KOPT-K1 (cell line): ENCODE results near the gene GUCA2B.

Experiments used
- H3K27ac ChIP-seq: fragments of 200-600 bp; sonication (generic); 2 replicates; pipeline ENCODE4 v1.5.1; 2016; ENCODE audit warnings: antibody characterized with exemption, mild to moderate bottlenecking, low read depth, low read length; ENCODE audit not compliant: poor library complexity, severe bottlenecking
- H3K36me3 ChIP-seq: fragments of 200-600 bp; sonication (generic); 2 replicates; pipeline ENCODE4 v1.5.1; 2017; ENCODE audit warnings: antibody characterized with exemption, mild to moderate bottlenecking, low read length, moderate library complexity; ENCODE audit not compliant: insufficient read depth
- H3K9me3 ChIP-seq: fragments of 200-600 bp; sonication (generic); 2 replicates; pipeline ENCODE4 v1.5.1; 2017; ENCODE audit warnings: antibody characterized with exemption, low read length, mild to moderate bottlenecking; ENCODE audit not compliant: insufficient read depth, poor library complexity, severe bottlenecking

The GUCA2B gene

DNA sequence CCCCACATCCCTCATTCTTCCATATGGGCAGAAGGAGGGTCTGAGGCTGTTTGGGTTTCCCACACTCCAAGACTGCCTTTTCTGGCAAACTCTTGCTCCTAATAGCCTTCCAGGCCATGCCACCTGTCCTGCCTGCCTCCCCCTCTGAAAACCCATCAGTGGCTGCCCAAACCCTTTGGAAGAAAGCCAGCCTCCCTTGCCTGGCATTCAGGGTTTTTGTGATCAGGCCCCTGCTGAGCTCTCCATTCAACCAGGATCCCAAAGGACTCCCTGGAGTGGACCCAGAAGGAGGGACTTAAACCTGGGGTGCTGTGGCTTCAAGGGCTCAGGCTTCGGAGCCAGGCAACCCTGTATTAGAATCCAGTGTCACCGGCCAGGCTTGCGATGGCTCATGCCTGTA, 15.6 kb downstream of the GUCA2B start:
- H3K36me3 ChIP-seq, result no peaks in the 10 kb centered on the region
- no peaks in the 10 kb centered on the region for H3K9me3 ChIP-seq
- no peak overlapping the region for H3K27ac ChIP-seq

DNA sequence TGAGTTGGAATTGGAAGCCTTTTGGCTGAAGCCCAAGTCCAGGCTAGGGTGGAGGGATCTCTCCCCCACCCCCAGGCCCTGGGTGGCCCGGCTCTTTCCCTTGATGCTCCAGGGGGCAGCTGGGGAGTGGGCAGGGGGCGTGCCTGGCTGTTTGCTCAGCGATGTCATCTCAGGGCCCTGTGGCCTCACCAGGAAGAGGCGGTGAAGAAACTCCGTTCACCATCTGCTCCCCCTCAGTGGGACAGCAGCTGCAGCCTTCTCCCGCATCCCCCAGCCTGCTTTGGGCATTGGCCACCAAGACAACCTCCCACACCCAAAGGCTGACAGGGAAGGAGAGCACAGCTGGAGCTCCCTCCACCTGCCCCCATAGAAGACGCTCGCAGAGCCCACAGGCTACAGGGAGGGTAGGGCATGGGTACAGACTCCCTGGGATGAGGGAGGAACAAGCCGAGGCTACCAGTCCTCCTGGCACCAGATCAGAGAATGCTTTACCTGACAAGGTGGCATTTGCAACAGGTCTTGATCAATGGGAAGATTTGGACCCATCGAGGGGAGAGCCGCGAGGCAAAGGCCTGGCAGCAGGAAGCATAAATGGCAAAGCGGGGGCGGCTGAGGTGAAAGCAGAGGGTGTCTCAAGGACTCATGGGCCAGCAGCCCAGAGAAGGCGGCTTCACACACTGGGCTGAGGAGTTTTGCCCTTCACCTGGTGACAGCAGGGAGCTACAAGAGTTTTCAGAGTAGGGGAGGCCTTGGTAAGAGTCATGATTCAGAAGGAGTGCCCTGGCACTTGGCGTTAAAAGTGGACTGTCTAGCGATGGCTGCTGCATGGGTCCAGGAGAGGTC, 17.8 kb downstream of the GUCA2B start:
- no peak overlapping the region for H3K27ac ChIP-seq
- H3K36me3 ChIP-seq, result 0 out of 2 replicates have a peak, but pooled peaks cover 6% of the 10 kb centered on the region
- no peaks in the 10 kb centered on the region for H3K9me3 ChIP-seq

DNA sequence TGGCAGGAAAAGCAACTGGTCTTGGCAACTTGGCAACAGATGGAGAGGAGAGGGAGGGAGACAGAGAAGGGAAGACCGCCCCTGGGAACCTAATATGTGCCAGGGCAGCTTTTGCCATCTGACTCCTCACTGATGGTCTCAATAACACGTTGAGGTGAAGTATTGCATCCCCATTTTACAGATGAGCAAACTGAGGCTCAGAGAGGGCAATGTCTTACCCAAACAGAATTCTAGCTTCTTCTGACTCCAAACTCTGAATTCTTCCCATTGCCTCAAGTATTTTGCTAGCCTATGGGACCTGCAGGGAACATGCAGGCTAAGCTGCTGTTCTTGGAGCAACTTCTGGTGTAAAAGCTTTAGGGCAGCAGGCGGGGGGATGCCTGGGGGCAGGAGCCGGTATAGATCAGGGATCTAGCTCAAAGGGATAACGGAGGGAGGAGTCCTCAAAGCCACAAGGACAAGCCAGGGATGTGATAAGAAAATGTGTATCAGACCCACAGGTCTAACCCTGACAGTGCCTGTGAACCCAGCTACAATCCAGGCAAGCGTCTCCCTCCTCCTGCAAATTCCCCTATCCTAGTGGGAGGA, 18.6 kb downstream of the GUCA2B start:
- no peaks in the 10 kb centered on the region for H3K9me3 ChIP-seq
- H3K36me3 ChIP-seq, result 0 out of 2 replicates have a peak, but pooled peaks cover 10% of the 10 kb centered on the region
- no peak overlapping the region for H3K27ac ChIP-seq

DNA sequence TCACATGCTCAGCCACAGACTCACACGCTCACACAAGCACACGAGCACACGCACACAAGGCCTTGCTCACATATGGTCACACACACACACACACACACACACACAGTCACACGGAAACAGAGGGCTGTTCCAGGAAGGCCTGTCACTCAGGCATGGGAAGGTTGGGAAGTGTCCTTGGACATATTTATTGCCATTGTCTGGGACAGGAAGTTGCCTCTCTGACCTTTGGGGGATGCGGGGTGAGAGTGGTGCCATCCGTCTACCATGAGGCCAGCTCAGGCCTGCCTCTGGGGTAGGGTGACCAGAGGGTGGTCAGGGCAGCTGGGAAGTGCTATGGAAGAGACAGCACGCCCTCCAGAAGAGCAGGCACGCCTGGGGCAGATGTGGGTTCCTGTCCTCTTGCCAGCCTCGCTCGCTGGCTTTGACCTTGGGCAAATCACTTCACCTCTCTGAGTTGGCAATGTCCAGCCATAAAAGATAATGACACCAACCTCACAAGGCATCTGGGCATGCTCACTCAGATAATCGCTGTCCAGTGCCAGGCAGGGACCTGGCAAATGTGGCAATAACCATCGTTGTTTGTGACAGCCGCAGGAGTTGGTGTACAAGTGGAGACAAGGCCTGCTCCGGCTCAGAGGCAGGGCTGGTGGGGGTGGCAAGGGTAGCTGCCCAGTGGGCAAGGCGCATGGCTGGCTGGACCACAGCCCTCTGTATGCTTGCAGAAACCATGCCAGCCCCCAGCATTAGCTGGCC, 19.3 kb downstream of the GUCA2B start:
- Histone ChIP-seq H3K9me3 (no peaks in the 10 kb centered on the region), H3K36me3 (peaks cover 17% of the 10 kb centered on the region; the same call in 1 of the 2 replicates), H3K27ac (no peak overlapping the region)

DNA sequence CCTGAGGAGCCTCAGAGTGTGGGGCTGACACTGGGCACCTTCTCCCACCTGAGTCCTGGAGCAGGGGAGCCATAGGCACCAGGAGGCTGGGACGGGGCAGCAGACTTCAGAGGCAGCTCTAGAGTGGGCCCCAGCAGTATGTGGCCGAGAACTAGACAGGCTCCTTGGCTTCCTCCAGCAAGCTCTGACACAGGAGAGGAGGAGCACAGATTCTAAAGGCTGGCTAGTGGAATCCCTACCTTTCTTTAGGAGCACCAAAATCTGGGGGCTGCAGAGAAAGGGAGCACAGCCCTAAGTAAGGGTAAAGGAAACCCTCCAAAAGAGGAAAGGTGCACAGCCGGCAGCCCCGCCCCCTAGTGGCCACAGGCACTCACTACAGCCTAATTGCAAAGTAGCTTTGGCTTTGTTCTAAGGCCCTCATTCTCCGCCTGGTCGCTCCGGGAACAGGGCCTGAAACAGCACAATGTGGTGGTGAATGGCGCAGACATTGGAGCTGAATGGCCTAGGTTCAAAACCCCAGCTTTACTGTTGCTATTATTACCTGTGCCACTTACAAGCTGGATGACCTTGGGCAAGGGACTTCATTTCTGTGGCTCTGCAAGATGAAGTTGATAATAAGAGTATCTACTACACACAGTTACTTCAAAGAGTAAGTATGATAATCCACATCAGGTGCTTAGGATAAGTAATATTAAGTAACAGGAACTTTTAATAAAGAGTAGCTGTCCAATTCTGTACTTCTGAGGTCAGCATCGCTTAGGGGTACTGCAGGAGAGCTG, 20.1 kb downstream of the GUCA2B start:
- no peak overlapping the region for H3K27ac ChIP-seq

DNA sequence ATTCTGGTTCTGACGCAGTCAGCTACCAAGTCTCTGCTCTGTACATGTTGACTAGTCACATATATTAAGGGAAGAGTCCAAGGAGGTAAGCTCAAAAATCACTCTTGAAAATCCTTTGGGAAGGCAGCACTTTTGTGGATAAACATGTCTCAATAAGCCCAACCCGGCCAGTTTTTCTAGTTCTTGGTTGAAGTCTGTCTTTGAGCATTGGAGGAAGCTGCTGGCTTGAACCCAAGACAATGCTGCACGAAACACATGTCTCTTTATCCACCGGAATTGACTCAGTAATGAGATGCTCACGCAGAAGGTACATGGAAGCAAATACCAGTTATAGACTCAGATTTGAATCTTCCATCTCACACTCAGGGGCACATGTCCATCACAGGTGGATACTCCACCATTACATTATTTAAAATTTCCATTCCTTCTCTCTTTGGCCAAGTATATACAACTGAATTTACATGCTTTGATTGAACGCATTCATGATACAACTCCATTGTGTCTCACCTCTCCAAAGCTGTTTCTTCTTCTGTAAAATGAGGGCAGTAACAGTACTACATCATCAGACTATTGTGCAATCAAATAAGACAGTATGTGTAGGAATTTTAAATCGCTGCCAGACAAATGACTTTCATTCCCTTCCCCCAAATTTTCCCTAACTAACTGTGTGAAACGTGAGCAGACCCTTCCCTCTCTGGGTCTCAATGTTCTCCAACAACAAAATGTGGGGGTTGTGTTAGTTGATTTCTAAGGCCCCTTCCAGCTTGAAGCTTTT, 20.9 kb downstream of the GUCA2B start:
- Histone ChIP-seq H3K36me3 (peaks cover 22% of the 10 kb centered on the region; the same call in 1 of the 2 replicates), H3K9me3 (no peaks in the 10 kb centered on the region), H3K27ac (no peak overlapping the region)

More for the DNA sequence above, 20.1 kb downstream of the GUCA2B start:
- Histone ChIP-seq H3K9me3 (no peaks in the 10 kb centered on the region), H3K36me3 (peaks cover 18% of the 10 kb centered on the region; the same call in 1 of the 2 replicates)

DNA sequence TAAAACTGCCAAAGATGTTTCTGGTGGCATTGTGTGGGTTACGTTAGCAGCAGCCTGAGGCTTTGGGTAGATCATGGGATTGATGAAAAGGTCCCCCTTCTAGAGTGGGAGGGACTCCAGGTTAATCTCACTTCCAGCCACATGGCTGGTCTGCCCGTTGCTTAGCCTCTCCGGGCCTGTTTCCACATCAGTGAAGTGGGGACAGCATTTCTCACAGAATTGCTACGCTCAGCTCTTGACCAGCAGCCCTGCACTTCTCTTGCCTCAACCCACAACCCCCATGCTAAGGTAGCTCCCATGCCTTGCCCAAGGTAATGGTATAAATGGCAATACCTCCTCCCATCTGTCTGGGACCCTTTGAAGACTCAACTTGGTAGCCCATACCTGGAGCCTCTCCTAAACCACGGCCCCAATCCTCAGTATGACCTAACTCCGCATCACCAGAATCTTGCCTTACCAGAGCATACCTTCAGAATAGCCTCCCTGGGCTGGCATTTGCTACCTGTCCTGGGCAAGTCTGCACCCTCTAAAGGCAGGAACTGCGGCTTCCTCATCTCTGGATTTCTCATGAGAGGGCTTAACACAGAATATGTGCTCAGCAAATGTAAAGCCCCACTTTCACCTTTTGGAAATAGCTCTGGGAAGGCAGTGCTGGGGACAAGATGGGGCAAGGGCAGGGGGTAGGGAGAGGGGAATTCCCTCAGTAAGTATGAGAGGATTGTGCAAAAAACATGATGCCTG, 22.3 kb downstream of the GUCA2B start:
- Histone ChIP-seq H3K36me3 (peaks cover 34% of the 10 kb centered on the region), H3K27ac (no peak overlapping the region), H3K9me3 (no peaks in the 10 kb centered on the region)

DNA sequence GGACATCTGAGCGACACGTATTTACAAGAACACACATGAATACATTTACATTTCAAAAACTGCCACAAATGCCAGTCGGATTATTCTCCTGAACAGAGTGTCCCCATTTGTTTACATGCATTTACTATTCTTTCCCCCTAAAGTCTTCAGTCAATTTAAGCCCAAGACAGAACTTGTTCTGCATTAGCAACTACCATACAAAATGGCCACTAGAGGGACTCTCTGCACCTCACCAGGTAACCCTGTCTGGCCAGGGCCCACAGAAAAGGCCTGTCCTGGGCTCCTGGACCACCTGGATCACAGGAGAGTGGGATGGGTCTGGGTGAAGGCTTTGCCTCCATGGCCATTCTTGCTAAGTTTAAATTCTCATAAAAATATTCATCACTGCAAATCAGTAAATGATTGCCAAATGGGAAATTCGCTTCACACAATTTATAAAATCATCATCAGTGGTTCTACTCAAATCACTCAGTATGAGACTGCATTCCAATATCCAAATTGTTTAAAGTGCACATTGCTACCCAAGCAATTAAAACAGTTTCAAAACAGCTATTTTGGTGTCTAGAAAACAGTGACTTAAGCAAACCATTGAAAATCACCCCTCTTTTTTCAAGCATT, 23.8 kb downstream of the GUCA2B start:
- Histone ChIP-seq H3K36me3 (peaks cover 49% of the 10 kb centered on the region), H3K9me3 (no peaks in the 10 kb centered on the region), H3K27ac (no peak overlapping the region)

DNA sequence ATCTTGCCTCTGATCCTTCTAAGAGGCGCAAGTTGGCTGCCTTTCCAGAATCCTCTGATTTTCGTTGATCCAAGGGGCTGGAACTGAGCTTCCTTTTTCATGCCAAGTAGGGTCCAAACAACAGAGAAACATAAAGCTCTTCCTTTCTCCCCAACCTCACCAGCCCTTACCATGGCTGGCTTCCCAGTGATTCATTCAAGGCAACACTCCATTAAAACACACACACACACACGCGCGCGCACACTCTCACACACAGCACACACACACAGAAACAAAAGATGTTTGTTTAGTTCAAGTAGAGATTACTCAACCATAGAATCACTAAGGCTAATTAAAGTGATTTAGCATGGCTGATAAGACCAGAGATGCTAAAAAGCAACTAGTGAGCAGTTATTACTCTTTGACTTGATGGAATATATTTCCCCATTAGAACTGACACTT, 24.4 kb downstream of the GUCA2B start:
- no peak overlapping the region for H3K27ac ChIP-seq
- H3K9me3 ChIP-seq, result no peaks in the 10 kb centered on the region
- H3K36me3 ChIP-seq, result peaks cover 51% of the 10 kb centered on the region

DNA sequence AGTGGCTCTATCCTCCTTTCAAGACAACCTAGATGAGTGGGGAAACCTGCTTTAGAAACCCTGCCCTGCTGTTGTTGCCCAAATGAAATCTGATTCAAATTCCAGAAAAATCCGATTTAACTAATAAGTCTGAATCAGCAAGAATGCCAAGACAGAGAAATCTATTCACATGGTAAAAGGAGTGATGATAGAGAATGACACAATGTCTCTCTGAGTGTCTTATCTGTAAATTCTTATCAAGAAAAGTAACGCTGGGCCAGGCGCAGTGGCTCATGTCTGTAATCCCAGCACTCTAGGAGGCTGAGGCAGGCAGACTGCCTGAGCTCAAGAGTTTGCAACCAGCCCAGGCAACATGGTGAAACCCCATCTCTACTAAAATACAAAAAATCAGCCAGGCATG, 25.0 kb downstream of the GUCA2B start:
- no peaks in the 10 kb centered on the region for H3K9me3 ChIP-seq
- H3K36me3 ChIP-seq, result peaks cover 56% of the 10 kb centered on the region
- H3K27ac ChIP-seq, result no peak overlapping the region

DNA sequence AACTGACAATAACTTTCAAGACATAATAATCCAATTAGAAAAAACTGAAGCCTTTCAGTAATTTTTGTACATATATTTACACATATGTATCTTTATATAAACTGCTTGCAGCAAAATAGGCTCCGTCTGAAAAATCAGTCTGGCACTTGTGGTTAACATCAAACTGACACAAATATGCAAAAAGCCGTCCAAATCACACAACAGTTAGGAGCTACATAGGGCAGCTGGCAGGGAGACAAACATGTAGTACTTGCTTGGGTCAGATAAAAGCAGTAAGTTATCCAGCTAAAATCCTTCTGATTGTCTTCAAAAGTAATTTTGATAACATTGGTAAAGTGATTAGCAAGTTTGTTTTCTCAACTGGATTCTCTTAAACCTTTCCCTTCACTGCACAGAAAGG, 26.1 kb downstream of the GUCA2B start:
- Histone ChIP-seq H3K27ac (peak overlapping the region; percentile 35), H3K9me3 (no peaks in the 10 kb centered on the region), H3K36me3 (peaks cover 65% of the 10 kb centered on the region)

DNA sequence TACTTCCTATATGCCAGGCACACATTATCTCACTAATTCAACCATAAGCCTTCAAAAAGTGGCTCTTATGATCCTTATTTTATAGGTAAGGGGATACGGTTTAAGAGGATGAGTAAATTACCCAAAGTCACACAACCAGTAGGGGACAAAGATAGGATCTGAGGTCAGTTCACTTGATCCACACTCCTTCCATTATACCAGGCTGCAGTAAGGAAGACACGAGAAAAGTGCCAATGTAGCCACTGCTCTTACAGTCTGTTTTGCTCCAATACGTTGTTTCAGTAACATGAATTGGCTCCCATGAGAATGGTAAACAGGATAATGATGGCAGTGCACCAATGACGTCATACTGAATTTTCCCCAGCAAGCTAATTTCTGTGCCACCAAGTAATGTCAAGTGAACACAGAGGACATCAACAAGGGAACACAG, 26.7 kb downstream of the GUCA2B start:
- Histone ChIP-seq H3K27ac (no peak overlapping the region), H3K36me3 (peaks cover 71% of the 10 kb centered on the region), H3K9me3 (no peaks in the 10 kb centered on the region)

DNA sequence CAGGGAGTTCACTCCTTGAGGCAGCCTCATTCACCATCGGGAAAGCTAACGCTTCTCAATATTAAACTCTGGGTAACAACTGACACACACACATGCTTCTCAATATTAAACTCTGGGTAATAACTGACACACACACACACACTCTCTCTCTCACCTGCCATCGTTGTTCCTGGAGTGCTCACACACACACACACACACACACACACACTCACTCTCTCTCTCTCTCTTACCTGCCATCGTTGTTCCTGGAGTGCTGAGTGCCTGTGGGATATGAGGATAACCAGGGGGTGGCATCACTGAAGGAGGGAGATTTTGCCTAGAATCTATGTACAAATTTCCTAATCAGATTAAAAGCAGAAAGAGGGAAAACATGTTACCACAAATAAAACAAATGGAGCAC, 28.5 kb downstream of the GUCA2B start:
- Histone ChIP-seq H3K27ac (no peak overlapping the region), H3K36me3 (peaks cover 77% of the 10 kb centered on the region), H3K9me3 (no peaks in the 10 kb centered on the region)
